Measurements from ENCODE around the gene MRLN.

Gene MRLN

DNA sequence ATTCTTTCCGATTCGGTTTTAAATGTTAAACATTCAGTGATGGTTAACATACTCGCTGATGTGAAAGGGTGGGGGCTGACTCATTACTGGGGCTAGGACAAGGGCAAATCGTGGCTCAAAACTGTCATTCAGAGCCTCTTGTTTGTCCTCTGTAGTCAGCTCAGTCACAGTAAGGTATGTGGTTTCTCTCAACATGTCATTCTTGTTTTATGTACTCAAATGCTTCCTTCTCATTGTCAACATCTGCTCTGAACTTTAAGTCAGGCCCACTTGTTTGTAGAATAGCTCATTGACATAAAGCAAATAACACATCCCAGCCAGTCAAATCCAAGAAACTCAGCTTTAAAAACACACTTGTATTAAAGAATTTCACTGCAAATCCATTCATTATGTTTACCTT, 50.9 kb downstream of the MRLN start:
- no peak for DNase-seq

DNA sequence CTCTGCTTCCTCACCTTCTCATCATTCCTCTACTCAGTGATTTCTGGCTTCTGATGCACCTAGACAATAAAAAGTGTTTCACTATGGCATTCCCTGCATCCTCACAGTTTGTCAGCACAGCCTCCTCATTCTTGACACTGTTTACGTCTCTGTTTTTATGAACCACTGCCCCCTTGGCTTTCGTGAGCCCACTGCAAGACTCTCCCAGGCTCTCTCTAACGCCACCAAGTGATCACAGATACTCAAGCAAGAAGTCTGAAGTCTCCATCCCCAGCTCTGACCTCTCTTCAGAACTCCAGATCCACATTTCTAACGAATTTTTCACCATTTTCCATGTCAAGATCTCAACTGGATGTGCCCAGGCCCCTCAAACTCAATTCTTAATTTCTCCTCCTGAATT, 52.5 kb downstream of the MRLN start:
- no peak for DNase-seq

DNA sequence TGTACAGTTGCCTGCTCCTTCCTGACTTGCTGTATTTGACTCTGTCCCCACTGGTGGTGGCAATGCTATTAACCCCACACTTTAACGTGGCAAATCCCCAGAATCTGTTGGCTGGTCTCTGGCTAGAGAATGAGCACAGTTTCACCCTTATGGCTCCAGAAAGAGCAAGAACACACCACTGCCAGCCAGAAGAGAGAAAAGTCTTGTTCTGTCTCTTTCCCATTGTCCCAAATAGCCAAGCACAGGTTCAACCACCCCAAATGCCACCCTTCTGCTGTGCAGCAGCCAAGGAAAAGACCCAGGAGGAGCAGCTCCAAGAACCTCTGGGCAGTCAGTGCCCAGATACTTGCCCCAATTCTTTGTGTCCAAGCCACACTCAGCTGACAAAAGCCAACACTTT, 54.9 kb downstream of the MRLN start:
- DNase-seq: no peak

DNA sequence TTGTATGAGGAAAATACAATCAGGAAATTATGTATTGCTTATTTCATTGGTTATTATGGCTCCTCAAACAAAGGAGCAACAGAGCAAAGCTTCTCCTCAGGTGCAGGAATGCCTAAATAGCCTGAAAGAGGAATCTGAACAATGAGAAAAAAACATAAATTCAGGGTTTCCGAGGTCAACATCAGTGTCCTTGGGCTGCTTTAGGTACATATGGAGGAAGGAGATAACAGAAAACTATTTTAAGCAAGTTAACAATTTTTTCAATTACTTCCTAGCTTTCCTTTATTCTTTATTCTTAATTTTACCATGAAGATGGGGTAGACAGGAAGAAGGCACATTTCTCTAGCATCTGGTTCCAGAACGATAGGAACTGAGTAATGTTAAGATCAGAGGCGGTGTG, 57.6 kb downstream of the MRLN start:
- DNase-seq: no peak

DNA sequence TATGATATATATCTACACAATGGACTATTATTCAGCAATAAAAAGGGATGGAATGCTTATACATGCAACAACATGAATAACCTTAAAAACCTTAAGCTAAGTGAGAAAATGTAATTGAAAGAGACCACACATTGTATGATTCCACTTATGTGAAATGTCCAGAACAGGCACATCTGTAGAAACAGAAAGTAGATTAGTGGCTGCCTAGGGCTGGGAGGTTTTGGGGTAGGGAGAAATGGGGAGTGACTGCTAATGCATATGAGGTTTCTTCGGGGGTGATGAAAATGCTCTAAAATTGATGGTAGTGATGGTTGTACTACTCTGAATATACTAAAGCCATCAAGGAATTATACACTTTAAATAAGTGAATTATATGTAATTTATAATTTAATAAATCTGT, 58.3 kb downstream of the MRLN start:
- no peak for DNase-seq

DNA sequence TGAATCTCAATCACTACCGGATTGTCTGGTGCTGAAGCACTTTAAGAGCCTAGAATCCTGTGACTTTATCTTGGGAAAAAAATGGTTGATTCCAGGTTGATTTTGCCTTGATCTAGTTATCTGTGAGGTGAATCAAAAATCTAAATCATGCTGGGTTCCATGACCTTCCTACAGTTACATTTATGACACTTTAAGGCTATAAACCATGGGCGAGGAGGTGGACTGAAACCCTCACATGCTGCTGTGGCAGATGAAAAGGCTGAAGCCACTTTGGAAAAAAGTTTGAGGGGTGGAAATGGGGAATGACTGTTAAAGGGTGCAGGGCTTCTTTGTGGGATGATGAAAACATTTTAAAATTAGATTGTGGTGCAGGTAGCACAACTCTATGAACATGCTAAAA, 61.1 kb downstream of the MRLN start:
- DNase-seq: no peak

DNA sequence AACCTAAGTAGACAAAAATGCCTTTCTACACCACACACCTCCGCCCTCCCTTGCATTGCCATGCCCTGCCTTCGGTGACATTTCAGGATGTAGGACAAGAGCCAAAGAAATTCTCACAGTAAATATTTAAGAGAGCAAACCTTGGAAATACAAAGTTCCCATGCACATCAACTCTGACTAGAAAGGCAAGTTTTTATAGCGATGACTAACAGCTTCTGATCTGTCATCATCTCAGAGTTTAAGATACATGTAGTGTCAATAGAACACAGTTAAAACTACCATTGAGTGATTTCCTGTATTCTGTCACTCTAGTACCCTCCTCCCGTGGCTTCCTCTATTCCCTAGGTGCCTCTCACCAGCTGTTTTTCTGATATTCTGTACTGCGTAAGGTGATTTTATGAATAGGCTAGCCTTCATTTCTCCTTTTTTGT, 64.3 kb downstream of the MRLN start:
- no peak for DNase-seq

DNA sequence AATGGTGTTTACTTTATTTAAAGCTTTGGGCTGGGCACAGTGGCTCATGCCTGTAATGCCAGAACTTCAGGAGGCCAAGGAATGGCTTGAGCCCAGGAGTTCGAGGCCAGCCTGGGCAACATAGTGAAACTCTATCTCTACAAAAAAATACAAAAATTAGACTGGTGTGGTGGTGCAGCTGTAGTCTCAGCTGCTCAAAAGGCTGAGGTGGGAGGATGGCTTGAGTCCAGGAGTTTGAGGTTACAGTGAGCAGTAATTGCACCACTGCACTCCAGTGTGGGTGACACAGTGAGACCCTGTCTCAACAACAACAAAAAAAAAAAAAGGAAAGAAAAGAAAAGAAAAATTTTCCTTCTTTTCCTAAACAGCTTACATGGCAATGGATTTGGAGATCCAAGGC, 65.6 kb downstream of the MRLN start:
- DNase-seq: no peak
